GM12872 (cell line): ENCODE measurements around the gene UGT1A6.

Source experiments
- CTCF ChIP-seq: IDR thresholded peaks from 3 replicates; pipeline ENCODE4 v1.5.1; 2011; ENCODE audit warnings: low read depth, mild to moderate bottlenecking, low read length, moderate library complexity; ENCODE audit not compliant: insufficient read depth

Gene UGT1A6

GRCh38 chr2:233791151-233791882, 98.6 kb downstream of the UGT1A6 start:
- TF ChIP-seq CTCF, result no peak

GRCh38 chr2:233791883-233792329, 99.2 kb downstream of the UGT1A6 start:
- no peak for TF ChIP-seq CTCF

GRCh38 chr2:233792720-233793119, 100.0 kb downstream of the UGT1A6 start:
- TF ChIP-seq CTCF, result no peak

- TF ChIP-seq CTCF, result no peak
These were observed 100.9 kb downstream of the UGT1A6 start for GRCh38 chr2:233793465-233794127.

- TF ChIP-seq CTCF, result no peak
These were observed 101.5 kb downstream of the UGT1A6 start for GRCh38 chr2:233794128-233794658.

GRCh38 chr2:233795735-233796171, 103.1 kb downstream of the UGT1A6 start:
- TF ChIP-seq CTCF, result no peak

- no peak for TF ChIP-seq CTCF
These were observed 103.6 kb downstream of the UGT1A6 start for GRCh38 chr2:233796254-233796653.
